KMS-11 (cell line): ENCODE data around the gene MOV10L1.

Source experiments
- H2AFZ ChIP-seq: fragments of 200-600 bp; sonication (generic); 2 replicates; pipeline ENCODE4 v1.6.1; 2016; ENCODE audit warnings: antibody characterized with exemption, mixed run types, low read depth
- H3K27ac ChIP-seq: fragments of 200-600 bp; sonication (generic); 2 replicates; pipeline ENCODE4 v1.6.1; 2016; ENCODE audit warnings: mild to moderate bottlenecking, mixed run types
- H3K27me3 ChIP-seq: fragments of 200-600 bp; sonication (generic); 2 replicates; pipeline ENCODE4 v1.6.1; 2017; ENCODE audit warnings: mild to moderate bottlenecking, low read depth, mixed run types, moderate library complexity; ENCODE audit not compliant: insufficient read depth
- H3K36me3 ChIP-seq: fragments of 200-600 bp; sonication (generic); 2 replicates; pipeline ENCODE4 v1.6.1; 2017; ENCODE audit warnings: mild to moderate bottlenecking, mixed run types; ENCODE audit not compliant: insufficient read depth
- H3K4me1 ChIP-seq: fragments of 200-600 bp; sonication (generic); 2 replicates; pipeline ENCODE4 v1.6.1; 2016; ENCODE audit warnings: mild to moderate bottlenecking, low read depth, mixed run types; ENCODE audit not compliant: poor library complexity, severe bottlenecking
- H3K4me2 ChIP-seq: fragments of 200-600 bp; sonication (generic); 2 replicates; pipeline ENCODE4 v1.7.0; 2016; ENCODE audit warnings: mild to moderate bottlenecking, mixed run types
- H3K4me3 ChIP-seq: fragments of 200-600 bp; sonication (generic); IDR thresholded peaks from 2 replicates; pipeline ENCODE4 v1.6.1; 2017; ENCODE audit warnings: low read depth, low read length, mixed read lengths; ENCODE audit not compliant: insufficient read depth
- H3K79me2 ChIP-seq: fragments of 200-600 bp; sonication (generic); 2 replicates; pipeline ENCODE4 v1.6.1; 2016; ENCODE audit warnings: low read depth, mixed run types; ENCODE audit not compliant: insufficient read depth
- H3K9ac ChIP-seq: fragments of 200-600 bp; sonication (generic); 2 replicates; pipeline ENCODE4 v1.6.1; 2016; ENCODE audit warnings: mild to moderate bottlenecking, mixed run types
- H4K20me1 ChIP-seq: fragments of 200-600 bp; sonication (generic); 2 replicates; pipeline ENCODE4 v1.6.1; 2016; ENCODE audit warnings: mild to moderate bottlenecking, mixed run types; ENCODE audit not compliant: insufficient read depth
- CTCF ChIP-seq: fragments of 200-600 bp; sonication (generic); conservative IDR thresholded peaks from 2 replicates; pipeline ENCODE4 v1.6.1; 2017; ENCODE audit warnings: low read depth, mild to moderate bottlenecking, antibody characterized with exemption, low read length, moderate library complexity, mixed read lengths

The MOV10L1 gene

GRCh38 chr22:50111056-50111455 is 21.2 kb downstream of the MOV10L1 start:
- Histone ChIP-seq H4K20me1 (no peaks in the 10 kb centered on the region), H2AFZ (no peak overlapping the region), H3K79me2 (no peaks in the 10 kb centered on the region), H3K4me2 (no peak overlapping the region), H3K4me3 (no peak overlapping the region), H3K27me3 (no peaks in the 10 kb centered on the region; the same call in 1 of the 2 replicates), H3K36me3 (no peaks in the 10 kb centered on the region), H3K9ac (no peak overlapping the region), H3K4me1 (no peaks in the 10 kb centered on the region), H3K27ac (no peak overlapping the region)
- TF ChIP-seq CTCF = no peak

GRCh38 chr22:50112151-50113118 is 22.6 kb downstream of the MOV10L1 start:
- Histone ChIP-seq H3K4me2 (no peak overlapping the region), H3K79me2 (no peaks in the 10 kb centered on the region), H3K9ac (no peak overlapping the region), H2AFZ (no peak overlapping the region), H4K20me1 (no peaks in the 10 kb centered on the region), H3K4me3 (no peak overlapping the region), H3K36me3 (no peaks in the 10 kb centered on the region), H3K4me1 (no peaks in the 10 kb centered on the region), H3K27me3 (no peaks in the 10 kb centered on the region; the same call in 1 of the 2 replicates), H3K27ac (no peak overlapping the region)
- no peak for TF ChIP-seq CTCF

GRCh38 chr22:50114221-50115021 is 24.6 kb downstream of the MOV10L1 start:
- no peak overlapping the region for H3K9ac ChIP-seq
- H3K79me2 ChIP-seq = no peaks in the 10 kb centered on the region
- no peaks in the 10 kb centered on the region for H4K20me1 ChIP-seq
- no peaks in the 10 kb centered on the region for H3K4me1 ChIP-seq
- no peak overlapping the region for H2AFZ ChIP-seq
- no peak for TF ChIP-seq CTCF
- H3K27me3 ChIP-seq = no peaks in the 10 kb centered on the region; the same call in 1 of the 2 replicates
- H3K36me3 ChIP-seq = no peaks in the 10 kb centered on the region
- no peak overlapping the region for H3K4me2 ChIP-seq
- H3K4me3 ChIP-seq = no peak overlapping the region
- no peak overlapping the region for H3K27ac ChIP-seq

- H3K36me3 ChIP-seq = no peaks in the 10 kb centered on the region
- H3K4me3 ChIP-seq = no peak overlapping the region
- no peak overlapping the region for H2AFZ ChIP-seq
- H3K27me3 ChIP-seq = no peaks in the 10 kb centered on the region; the same call in 1 of the 2 replicates
- H3K4me1 ChIP-seq = no peaks in the 10 kb centered on the region
- no peaks in the 10 kb centered on the region for H3K79me2 ChIP-seq
- H4K20me1 ChIP-seq = no peaks in the 10 kb centered on the region
- no peak overlapping the region for H3K4me2 ChIP-seq
- H3K9ac ChIP-seq = no peak overlapping the region
- no peak overlapping the region for H3K27ac ChIP-seq
- TF ChIP-seq CTCF = no peak
These were observed 25.9 kb downstream of the MOV10L1 start for GRCh38 chr22:50115693-50116092.
